Uterine smooth muscle cell (primary cell): ENCODE results near the gene NR6A1. TPM values are rescaled to one million over a fixed set of nuclear protein-coding genes. Genes with fewer than 3 reads are reported as not detected.

ENCODE experiments used
- total RNA-seq: library from RNA; depleted of rRNA; stranded (reverse); fragments of >200 nt; gene quantifications from 2 replicates; pipeline ENCODE4 v1.2.3, GENCODE V29; 2014

The NR6A1 gene
- 0.50 and 1.3 TPM in 2 replicates for total RNA-seq

GRCh38 chr9:124771021-124771866 lies at the start of gene NR6A1:
Gene NR6A1, minus strand, starts transcription at chr9:124771311.

DNA sequence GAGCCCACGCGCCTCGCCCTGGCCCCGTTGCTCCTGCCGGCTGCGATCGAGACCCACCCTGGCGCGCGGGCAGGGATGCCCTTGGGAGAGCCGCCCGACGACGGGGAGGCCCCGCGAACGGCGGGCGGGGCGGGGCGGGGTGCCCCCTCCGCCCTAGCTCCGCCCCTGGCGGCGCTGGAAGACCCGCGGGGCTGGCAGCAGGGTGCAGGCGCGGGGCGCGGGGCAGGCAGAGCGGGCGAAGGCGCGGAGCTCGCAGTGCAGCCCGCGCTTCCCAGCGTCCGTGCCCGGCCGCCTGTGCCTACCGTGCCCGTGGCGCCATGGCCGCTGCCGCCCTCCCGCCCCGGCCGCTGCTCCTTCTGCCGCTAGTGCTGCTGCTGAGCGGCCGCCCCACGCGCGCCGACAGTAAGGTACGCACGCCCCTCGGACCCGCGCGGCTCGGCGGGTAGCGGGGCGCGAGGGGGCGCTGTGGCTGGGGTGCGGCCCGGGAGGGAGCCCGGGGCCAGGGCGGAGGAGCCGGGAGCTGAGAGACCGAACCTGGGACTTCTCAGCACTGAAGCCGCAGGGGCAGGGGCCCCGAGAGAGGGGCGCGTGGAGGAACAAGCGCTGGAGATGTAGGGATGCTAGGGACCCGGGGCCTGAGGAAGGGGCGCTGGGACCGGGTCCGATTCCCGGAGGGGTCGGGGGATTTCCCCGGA lies 6.0 kb upstream of the NR6A1 start, which contains the start of gene OLFML2A:
Gene OLFML2A (plus strand): TSS at position 180 of the 695 bp plus-strand sequence. CDS start 138 bp downstream, at position 318.

DNA sequence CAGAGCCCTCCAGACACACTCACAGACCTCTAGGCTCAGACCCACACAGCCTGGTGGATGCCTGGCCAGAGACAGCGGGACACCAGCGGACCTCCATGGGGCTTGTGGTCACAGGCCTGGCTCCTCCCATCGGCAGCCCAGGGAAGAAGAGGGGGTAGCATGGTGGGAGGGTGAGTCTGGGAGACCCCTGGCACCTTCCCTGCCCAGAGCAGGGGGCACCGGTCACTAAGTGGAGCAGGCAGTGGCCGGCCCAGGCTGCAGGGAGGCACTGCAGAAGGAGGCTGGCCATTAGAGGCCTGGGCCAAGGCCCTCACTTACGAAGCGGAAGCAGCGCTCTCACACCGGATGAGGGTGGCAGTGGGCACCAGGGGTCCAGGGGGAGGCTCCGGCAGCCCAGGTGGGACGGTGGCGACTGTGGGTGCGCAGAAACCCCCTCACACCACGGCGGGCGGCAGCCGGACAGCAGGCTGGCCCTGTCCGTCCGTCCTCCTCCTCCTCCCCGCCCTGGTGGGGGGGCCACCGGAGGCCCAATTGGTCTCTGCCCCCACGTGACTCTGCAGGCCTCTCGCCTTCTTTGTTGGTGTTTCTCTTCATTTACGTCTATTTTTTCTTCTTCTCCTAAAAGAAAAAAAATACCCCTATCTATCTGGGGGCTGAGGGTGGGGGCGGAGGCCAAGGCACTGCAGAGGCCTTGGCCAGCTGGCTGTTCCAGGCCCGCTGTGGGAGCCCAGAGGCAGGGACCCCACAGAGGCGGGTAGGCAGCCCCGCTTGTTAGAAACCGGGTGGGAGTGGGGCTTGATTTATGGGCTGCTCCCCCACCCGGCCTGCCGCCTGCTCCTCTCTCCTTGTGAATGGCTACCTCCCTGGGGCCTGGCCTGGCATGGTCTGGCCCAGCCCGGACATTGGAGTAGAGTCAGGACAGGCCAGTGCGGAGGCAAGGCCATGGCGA lies 263.9 kb downstream of the NR6A1 start, which contains the start of gene NR5A1:
Gene NR5A1 (minus strand): TSS at position 469 of the 949 bp plus-strand sequence. CDS start 4,004 bp downstream, outside the sequence.

Other genes with a start within 250 kb of the NR6A1 start
- 17.4 and 39.5 TPM in 2 replicates for gene OLFML2A, start 5.8 kb upstream of the NR6A1 start, total RNA-seq
- 0.11 TPM in 1 of 2 replicates, not detected in the other for gene WDR38, start 82.1 kb upstream of the NR6A1 start, total RNA-seq
- 2,201 and 2,225 TPM in 2 replicates for gene RPL35, start 90.6 kb upstream of the NR6A1 start, total RNA-seq
- 13.5 and 27.1 TPM in 2 replicates for gene ARPC5L, start 90.8 kb upstream of the NR6A1 start, total RNA-seq
- 13.1 and 16.0 TPM in 2 replicates for gene GOLGA1, start 169.8 kb upstream of the NR6A1 start, total RNA-seq